ENCODE results near the gene SLCO4A1. TPM values are rescaled to one million over a fixed set of nuclear protein-coding genes. Genes with fewer than 3 reads are reported as not detected.

Gene SLCO4A1
- total and polyA plus RNA-seq, 9 of the 15 experiments (the other 6 are each of a cell fraction or from before 2014, with no cell fraction given): 1.6 to 21.9 (median 12.8) TPM

DNA sequence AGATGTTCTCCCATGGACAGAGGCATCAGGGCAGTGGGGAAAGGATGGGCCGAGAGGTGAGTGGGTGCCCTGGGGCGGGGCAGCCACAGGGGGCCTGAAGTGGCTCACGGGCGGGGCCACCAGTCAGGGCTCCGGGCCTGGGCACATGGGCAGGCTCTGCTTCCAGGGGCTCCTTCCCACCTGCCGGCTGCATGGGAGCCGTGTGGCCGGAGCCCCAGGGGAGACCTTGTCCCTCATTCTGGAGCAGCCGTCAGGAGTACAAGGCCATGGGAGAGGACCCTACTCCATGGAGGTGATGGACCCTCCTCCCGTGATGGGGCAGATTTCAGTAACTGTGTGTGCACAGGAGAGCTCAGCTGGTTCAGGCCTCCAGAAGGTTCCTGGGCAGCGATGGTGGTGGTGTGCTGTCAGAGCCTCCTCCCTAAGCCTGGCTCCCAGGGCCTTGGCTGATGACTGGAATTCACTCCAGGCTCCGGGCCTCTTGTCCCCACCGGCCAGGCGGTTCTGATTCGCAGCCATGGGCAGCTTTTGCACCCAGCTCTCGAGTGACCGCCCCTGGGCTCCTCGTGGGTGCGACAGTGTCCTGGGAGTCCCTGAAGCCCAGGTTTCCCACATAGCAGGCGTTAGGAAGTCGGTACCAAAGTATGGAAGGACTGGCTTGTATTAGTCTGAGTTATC, 6.2 kb downstream of the SLCO4A1 start:
- intact Hi-C loops (cut with micrococcal nuclease): no loop called here
- no peak for DNase-seq (ENCODE audit: extremely low read depth in 1 of 4, low spot score in 3 of 4)
- ChIA-PET CTCF (ENCODE audit: low intra/inter-chr PET ratio) (interaction anchor here (0.8 kb wide), 1 partner anchor 382 kb away, joined by 3 read pairs; no protein-coding TSS in a partner anchor), POLR2A (interaction anchor here (0.7 kb wide), 2 partner anchors 10 to 120 kb away, joined by 3 read pairs; no protein-coding TSS in a partner anchor)
- H3K4me2 ChIP-seq (ENCODE audit: insufficient read depth, low read length): no peak overlapping the region
- 83% methylated on average over 17 of the region's 21 CpGs for WGBS (ENCODE audit: insufficient coverage, low coverage, missing lambda C conversion rate)
- peaks cover 22 to 85% of the 10 kb centered on the region in 2 experiments for H3K4me1 ChIP-seq (replicated peaks in 1 of 2; ENCODE audit: control insufficient read depth in 2 of 2, insufficient read depth in 2 of 2, low read length in 2 of 2)
- H2AFZ ChIP-seq (ENCODE audit: low read depth, low read length): no peak overlapping the region
- H4K20me1 ChIP-seq (replicated peaks; ENCODE audit: control insufficient read depth, insufficient read depth, low read length): peaks cover 43% of the 10 kb centered on the region
- no peak for ATAC-seq
- no peaks in the 10 kb centered on the region; the same call in 1 of the 2 replicates for H3K9me3 ChIP-seq (replicated peaks; ENCODE audit: control insufficient read depth, insufficient read depth, low read depth, low read length)
- peaks cover 69% of the 10 kb centered on the region for H3K79me2 ChIP-seq (ENCODE audit: control insufficient read depth, insufficient read depth, low read length)
- FAIRE-seq: no peak
- peaks cover 12% of the 10 kb centered on the region for H3K9me1 ChIP-seq (ENCODE audit: control insufficient read depth, insufficient read depth, low read length)
- BruUV-seq (replicated peaks): no TSS peak
- no peaks in the 10 kb centered on the region; a peak in 1 of 5 replicates for H3K27me3 ChIP-seq (ENCODE audit: control insufficient read depth in 2 of 2, insufficient read depth in 2 of 2, low read length in 2 of 2)
- no peak overlapping the region for H3K9ac ChIP-seq (ENCODE audit: insufficient read depth in 1 of 2, low read depth in 2 of 2, low read length in 2 of 2)
- no peak overlapping the region for H3K4me3 ChIP-seq
- TF ChIP-seq, protein P1, sequence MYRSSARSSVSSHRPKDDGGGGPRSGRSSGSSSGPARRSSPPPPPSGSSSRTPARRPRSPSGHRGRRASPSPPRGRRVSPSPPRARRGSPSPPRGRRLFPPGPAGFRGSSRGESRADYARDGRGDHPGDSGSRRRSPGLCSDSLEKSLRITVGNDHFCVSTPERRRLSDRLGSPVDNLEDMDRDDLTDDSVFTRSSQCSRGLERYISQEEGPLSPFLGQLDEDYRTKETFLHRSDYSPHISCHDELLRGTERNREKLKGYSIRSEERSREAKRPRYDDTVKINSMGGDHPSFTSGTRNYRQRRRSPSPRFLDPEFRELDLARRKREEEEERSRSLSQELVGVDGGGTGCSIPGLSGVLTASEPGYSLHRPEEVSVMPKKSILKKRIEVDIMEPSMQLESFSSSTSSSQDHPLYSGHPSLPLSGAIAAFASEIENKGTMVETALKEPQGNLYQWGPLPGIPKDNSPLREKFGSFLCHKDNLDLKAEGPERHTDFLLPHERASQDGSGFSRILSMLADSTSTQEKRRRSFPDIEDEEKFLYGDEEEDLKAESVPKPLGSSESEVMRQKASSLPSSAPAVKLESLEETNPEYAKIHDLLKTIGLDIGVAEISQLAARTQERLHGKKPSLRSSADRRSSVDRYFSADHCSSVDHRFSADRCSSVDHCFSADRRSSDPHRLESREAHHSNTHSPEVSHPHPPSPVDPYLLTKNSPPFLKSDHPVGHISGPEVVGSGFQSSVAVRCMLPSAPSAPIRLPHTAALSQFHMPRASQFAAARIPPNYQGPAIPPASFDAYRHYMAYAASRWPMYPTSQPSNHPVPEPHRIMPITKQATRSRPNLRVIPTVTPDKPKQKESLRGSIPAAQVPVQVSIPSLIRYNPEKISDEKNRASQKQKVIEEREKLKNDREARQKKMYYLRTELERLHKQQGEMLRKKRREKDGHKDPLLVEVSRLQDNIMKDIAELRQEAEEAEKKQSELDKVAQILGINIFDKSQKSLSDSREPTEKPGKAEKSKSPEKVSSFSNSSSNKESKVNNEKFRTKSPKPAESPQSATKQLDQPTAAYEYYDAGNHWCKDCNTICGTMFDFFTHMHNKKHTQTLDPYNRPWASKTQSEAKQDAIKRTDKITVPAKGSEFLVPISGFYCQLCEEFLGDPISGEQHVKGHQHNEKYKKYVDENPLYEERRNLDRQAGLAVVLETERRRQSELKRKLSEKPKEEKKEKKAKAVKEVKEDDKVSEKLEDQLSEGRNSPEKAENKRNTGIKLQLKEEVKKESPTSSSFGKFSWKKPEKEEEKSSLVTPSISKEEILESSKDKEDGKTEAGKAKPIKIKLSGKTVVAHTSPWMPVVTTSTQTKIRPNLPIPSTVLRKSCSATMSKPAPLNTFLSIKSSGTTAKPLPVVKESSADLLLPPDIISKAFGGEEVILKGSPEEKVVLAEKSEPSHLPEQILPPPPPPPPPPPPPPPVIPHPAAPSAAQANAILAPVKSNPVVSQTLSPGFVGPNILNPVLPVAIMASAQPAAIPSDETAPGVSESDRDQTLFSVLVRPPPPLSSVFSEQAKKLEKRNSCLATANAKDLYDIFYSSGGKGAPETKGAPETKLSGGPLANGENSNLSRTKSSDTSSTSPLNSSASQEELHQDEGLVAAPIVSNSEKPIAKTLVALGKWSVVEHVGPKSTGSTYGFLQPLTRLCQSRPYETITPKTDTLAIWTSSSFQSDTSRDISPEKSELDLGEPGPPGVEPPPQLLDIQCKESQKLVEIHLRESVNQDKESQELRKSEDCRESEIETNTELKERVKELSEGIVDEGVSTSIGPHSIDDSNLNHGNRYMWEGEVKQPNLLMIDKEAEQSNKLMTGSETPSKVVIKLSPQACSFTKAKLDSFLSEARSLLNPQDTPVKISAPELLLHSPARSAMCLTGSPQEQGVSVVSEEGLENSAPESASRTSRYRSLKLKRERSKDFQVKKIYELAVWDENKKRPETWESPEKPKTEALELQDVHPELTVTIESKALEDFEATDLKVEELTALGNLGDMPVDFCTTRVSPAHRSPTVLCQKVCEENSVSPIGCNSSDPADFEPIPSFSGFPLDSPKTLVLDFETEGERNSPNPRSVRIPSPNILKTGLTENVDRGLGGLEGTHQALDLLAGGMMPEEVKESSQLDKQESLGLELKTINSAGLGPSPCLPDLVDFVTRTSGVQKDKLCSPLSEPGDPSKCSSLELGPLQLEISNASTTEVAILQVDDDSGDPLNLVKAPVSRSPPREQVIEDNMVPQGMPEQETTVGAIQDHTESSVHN (IDR thresholded peaks at IDR 0.05; ENCODE audit: borderline replicate concordance in 1 of 2, low read depth in 1 of 2): no peak
- TF ChIP-seq TSC22D4 (tag; IDR thresholded peaks at IDR 0.05): no peak
- TF ChIP-seq, protein P2, sequence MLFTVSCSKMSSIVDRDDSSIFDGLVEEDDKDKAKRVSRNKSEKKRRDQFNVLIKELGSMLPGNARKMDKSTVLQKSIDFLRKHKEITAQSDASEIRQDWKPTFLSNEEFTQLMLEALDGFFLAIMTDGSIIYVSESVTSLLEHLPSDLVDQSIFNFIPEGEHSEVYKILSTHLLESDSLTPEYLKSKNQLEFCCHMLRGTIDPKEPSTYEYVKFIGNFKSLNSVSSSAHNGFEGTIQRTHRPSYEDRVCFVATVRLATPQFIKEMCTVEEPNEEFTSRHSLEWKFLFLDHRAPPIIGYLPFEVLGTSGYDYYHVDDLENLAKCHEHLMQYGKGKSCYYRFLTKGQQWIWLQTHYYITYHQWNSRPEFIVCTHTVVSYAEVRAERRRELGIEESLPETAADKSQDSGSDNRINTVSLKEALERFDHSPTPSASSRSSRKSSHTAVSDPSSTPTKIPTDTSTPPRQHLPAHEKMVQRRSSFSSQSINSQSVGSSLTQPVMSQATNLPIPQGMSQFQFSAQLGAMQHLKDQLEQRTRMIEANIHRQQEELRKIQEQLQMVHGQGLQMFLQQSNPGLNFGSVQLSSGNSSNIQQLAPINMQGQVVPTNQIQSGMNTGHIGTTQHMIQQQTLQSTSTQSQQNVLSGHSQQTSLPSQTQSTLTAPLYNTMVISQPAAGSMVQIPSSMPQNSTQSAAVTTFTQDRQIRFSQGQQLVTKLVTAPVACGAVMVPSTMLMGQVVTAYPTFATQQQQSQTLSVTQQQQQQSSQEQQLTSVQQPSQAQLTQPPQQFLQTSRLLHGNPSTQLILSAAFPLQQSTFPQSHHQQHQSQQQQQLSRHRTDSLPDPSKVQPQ (CRISPR knock-in tag; IDR thresholded peaks at IDR 0.05; ENCODE audit: borderline replicate concordance): no peak
- TF ChIP-seq, protein P3, sequence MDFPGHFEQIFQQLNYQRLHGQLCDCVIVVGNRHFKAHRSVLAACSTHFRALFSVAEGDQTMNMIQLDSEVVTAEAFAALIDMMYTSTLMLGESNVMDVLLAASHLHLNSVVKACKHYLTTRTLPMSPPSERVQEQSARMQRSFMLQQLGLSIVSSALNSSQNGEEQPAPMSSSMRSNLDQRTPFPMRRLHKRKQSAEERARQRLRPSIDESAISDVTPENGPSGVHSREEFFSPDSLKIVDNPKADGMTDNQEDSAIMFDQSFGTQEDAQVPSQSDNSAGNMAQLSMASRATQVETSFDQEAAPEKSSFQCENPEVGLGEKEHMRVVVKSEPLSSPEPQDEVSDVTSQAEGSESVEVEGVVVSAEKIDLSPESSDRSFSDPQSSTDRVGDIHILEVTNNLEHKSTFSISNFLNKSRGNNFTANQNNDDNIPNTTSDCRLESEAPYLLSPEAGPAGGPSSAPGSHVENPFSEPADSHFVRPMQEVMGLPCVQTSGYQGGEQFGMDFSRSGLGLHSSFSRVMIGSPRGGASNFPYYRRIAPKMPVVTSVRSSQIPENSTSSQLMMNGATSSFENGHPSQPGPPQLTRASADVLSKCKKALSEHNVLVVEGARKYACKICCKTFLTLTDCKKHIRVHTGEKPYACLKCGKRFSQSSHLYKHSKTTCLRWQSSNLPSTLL (IDR thresholded peaks at IDR 0.05): no peak
- in situ Hi-C loops (cut with MboI): no loop called here
- H3K27ac ChIP-seq (ENCODE audit: extremely low read depth, low read depth, low read length): no peak overlapping the region
- peaks cover 56% of the 10 kb centered on the region; the same call in 2 of the 3 replicates for H3K36me3 ChIP-seq (ENCODE audit: control insufficient read depth, insufficient read depth, low read length)

Data from K562 (cell line).